GM10248 (cell line): Measurements from ENCODE around the gene BICRAL.
A peak's percentile ranks its signal among the peaks of the same experiment; 100 is the strongest.

ENCODE experiments used
- CTCF ChIA-PET: fragments of 300-600 bp; sonication (Branson Sonifier 250); formaldehyde crosslinking; extraction: SDS; loops from one replicate; lab custom pipeline; 2021; ENCODE audit warnings: antibody characterized with exemption; lab: Yijun Ruan, JAX
- POLR2A ChIA-PET: fragments of 350-650 bp; sonication (Branson Sonifier 250); formaldehyde crosslinking; extraction: SDS; loops from one replicate; lab custom pipeline; 2020; ENCODE audit warnings: antibody characterized with exemption; lab: Yijun Ruan, JAX
- DNase-seq: peaks from one replicate; pipeline ENCODE4 v3.0.0; 2012; ENCODE audit errors: extremely low spot score
- CTCF ChIP-seq: IDR thresholded peaks from 2 replicates; pipeline ENCODE4 v1.5.1; 2012; ENCODE audit warnings: mild to moderate bottlenecking, low read depth; ENCODE audit errors: extremely low read depth, missing control alignments, control extremely low read depth

BICRAL gene

GRCh38 chr6:42777126-42777822 is 4.6 kb upstream of the BICRAL start:
- ChIA-PET POLR2A (no interaction called here), CTCF (no interaction called here)
- DNase-seq: no peak
- no peak for TF ChIP-seq CTCF

- POLR2A ChIA-PET: interaction anchor here (0.8 kb wide), 1 partner anchor 9 kb away, joined by 6 read pairs; no protein-coding TSS in a partner anchor
- CTCF ChIA-PET: no interaction called here
- no peak for TF ChIP-seq CTCF
- no peak for DNase-seq
Observed at GRCh38 chr6:42778122-42778521, 3.7 kb upstream of the BICRAL start.

GRCh38 chr6:42779521-42779920 is 2.3 kb upstream of the BICRAL start:
- ChIA-PET POLR2A (no interaction called here), CTCF (no interaction called here)
- no peak for DNase-seq
- TF ChIP-seq CTCF: no peak

DNA sequence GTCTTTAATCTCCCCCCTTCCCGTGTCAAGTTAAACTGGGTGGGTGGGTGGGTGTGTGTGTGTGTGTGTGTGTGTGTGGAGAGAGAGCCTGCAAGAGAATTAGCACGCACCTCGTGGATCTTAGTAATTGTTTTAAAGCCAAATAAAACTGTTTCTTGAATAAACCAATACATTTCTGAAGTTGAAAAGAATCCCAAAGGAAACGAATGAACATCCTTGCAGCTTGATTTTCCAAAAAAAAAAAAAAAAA is 381 bp upstream of the BICRAL start:
- CTCF ChIA-PET: interaction anchor here (1.0 kb wide), 1 partner anchor 13 kb away, joined by 3 read pairs; no protein-coding TSS in a partner anchor
- TF ChIP-seq CTCF: no peak
- POLR2A ChIA-PET: interaction anchor here (0.6 to 2.4 kb wide), 5 partner anchors 9 to 307 kb away, joined by 3 to 18 read pairs (median 5); no protein-coding TSS in a partner anchor
- DNase-seq: no peak

DNA sequence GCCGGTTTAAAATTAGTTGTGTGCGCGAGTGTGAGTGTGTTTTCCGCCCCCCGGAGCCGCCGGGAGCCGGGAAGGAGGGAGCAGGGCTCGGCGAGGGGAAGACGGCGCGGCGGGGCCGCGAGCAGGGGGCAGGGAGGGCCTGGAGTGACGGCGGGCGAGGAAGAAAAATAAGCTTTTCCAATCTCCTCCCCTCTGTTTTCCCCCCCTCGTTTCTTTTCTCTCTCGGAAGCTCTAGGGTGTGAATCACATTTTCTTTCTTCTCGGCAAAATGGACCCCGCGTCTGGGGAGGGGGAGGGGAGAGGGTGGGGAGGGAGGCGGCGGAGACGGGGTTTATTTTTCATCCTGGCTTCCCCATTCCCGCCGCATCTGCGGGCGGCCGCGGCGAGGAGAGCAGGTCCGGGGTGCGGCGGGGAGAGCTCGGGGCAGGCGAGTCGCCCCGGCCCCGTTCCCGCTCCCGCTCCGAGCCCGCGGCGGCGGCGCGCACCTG is 881 bp downstream of the BICRAL start:
- DNase-seq: peak; percentile 56
- POLR2A ChIA-PET: interaction anchor here (0.6 to 2.4 kb wide), 6 partner anchors 8 to 408 kb away, joined by 3 to 18 read pairs (median 4); no protein-coding TSS in a partner anchor
- CTCF ChIA-PET: no interaction called here
- TF ChIP-seq CTCF: no peak

DNA sequence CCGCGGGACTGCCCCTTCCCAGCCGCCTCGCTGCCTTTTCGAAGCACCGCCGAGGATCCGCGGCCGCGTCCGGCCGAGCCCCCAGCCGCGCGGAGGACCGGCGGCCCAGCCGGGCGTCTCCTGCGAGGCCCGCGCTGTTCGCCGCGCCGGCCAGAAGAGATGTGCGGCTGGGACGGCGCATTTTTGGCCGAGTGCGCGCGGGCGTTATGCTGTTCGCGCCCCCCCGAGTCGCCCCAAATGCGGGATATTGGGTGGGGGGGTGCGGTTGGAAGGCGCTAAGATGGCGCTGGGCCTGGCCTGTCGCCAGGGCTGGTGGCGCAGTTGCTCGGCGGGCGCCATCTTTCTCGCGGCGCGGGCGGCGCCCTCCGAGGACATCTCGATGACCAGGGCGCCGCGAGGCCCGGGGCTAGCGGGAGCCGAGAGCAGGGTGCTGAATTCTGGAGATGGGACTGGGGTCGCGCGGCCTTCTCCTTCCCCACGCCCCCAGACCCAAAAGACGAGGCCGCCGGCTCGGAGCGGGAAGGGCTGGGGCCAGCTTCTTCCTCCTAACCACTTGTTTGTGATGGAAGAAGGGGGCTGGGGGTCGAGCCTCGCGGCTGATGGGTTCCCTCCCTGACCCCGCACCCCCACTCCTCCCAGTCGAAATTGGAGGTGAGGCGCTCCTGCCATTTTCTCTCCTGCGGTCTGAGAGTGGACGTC is 1.5 kb downstream of the BICRAL start:
- peak; percentile 78 for DNase-seq
- POLR2A ChIA-PET: interaction anchor here (0.6 to 2.4 kb wide), 4 partner anchors 12 to 408 kb away, joined by 3 to 18 read pairs (median 3); partner anchors contain the start of gene UBR2
- no peak for TF ChIP-seq CTCF
- CTCF ChIA-PET: no interaction called here
